IMR-90 (cell line): ENCODE data around the gene EPHB1.

Experiments used
- BHLHE40 ChIP-seq: fragments of 150-350 bp; IDR thresholded peaks from 2 replicates; pipeline ENCODE4 v1.6.1; 2016; ENCODE audit warnings: mild to moderate bottlenecking, low read depth, low read length
- CHD1 ChIP-seq: IDR thresholded peaks from 2 replicates; pipeline ENCODE4 v1.6.1; 2012; ENCODE audit warnings: low read depth, low read length, improper control_type of control experiment
- CTCF ChIP-seq: conservative IDR thresholded peaks from 2 replicates; pipeline ENCODE4 v1.5.1; 2012; ENCODE audit warnings: mild to moderate bottlenecking, low read depth, low read length, improper control_type of control experiment
- FOS ChIP-seq: fragments of 150-350 bp; IDR thresholded peaks from 2 replicates; pipeline ENCODE4 v1.6.1; 2016; ENCODE audit warnings: low read depth, low read length
- MXI1 ChIP-seq: IDR thresholded peaks from 2 replicates; pipeline ENCODE4 v1.6.1; 2012; ENCODE audit warnings: low read depth, mild to moderate bottlenecking, low read length, moderate library complexity, borderline replicate concordance
- NFE2L2 ChIP-seq: fragments of 150-350 bp; IDR thresholded peaks from 2 replicates; pipeline ENCODE4 v1.6.1; 2016; ENCODE audit warnings: low read depth, mild to moderate bottlenecking, low read length
- POLR2A ChIP-seq: IDR thresholded peaks from 2 replicates; pipeline ENCODE4 v1.6.1; 2012; ENCODE audit warnings: mild to moderate bottlenecking, low read depth, low read length
- RAD21 ChIP-seq: IDR thresholded peaks from 2 replicates; pipeline ENCODE4 v1.6.1; 2012; ENCODE audit warnings: low read length, improper control_type of control experiment
- RCOR1 ChIP-seq: IDR thresholded peaks from 2 replicates; pipeline ENCODE4 v1.6.1; 2012; ENCODE audit warnings: mild to moderate bottlenecking, low read length, improper control_type of control experiment; ENCODE audit not compliant: insufficient replicate concordance
- RFX5 ChIP-seq: IDR thresholded peaks from 2 replicates; pipeline ENCODE4 v1.8.0; 2012; ENCODE audit warnings: low read depth, mild to moderate bottlenecking, low read length, moderate library complexity
- SMC3 ChIP-seq: fragments of 150-350 bp; IDR thresholded peaks from 2 replicates; pipeline ENCODE4 v1.6.1; 2016; ENCODE audit warnings: low read depth, mild to moderate bottlenecking, antibody characterized with exemption, low read length, moderate library complexity
- USF2 ChIP-seq: fragments of 150-350 bp; IDR thresholded peaks from 2 replicates; pipeline ENCODE4 v1.6.1; 2017; ENCODE audit warnings: mild to moderate bottlenecking, antibody characterized with exemption, low read length, low read depth

GRCh38 chr3:134959516-134959915, 164.5 kb downstream of the EPHB1 start:
- TF ChIP-seq POLR2A (no peak), CTCF (no peak), USF2 (no peak), BHLHE40 (no peak), RAD21 (no peak), FOS (no peak), RCOR1 (no peak), CHD1 (no peak), NFE2L2 (no peak), RFX5 (no peak), MXI1 (no peak), SMC3 (no peak)
